Omental fat pad (tissue), 4 donors: ENCODE results near the gene FREY1. TPM values are rescaled to one million over a fixed set of nuclear protein-coding genes. Genes with fewer than 3 reads are reported as not detected.
"Not testable (repeated sequence)": the region's sequence is repeated elsewhere in the genome, so short reads cannot be mapped to it uniquely, and the experiment has no call there.

Source experiments
- ATAC-seq: fragments of 150-250 bp; one replicate; pipeline ENCODE4 v1.9.1; 2016; ENCODE audit warnings: mild to moderate bottlenecking, moderate library complexity; ENCODE audit not compliant: low FRiP score
- DNase-seq: peaks from one replicate; pipeline ENCODE4 v3.0.0-alpha.2; 2019; ENCODE audit warnings: low spot score
- CTCF ChIP-seq, 3 donors: fragments of 450-650 bp; IDR thresholded peaks; one replicate each; pipeline ENCODE4 v1.5.1; 2016 to 2017; ENCODE audit warnings: antibody characterized with exemption in 3 of 3, mild to moderate bottlenecking in 3 of 3, moderate library complexity in 2 of 3
- total RNA-seq, 4 donors: library from RNA; depleted of rRNA; stranded (reverse); fragments of >200 nt; gene quantifications; one replicate each; pipeline ENCODE4 v1.1.0, GENCODE V29; 2016

Gene FREY1
- total RNA-seq, 4 donors from 2014 or later = 1.6 TPM; not detected in 3

GRCh38 chr11:45905095-45905494 is 2.0 kb downstream of the FREY1 start:
- no peak for ATAC-seq
- TF ChIP-seq CTCF (IDR thresholded peaks at IDR 0.05) = no peak
- DNase-seq = no peak

GRCh38 chr11:45904309-45904915 is 2.7 kb downstream of the FREY1 start:
- ATAC-seq = no peak
- no peak for TF ChIP-seq CTCF (IDR thresholded peaks at IDR 0.05)
- no peak for DNase-seq

GRCh38 chr11:45902452-45903380 is 4.4 kb downstream of the FREY1 start:
- DNase-seq (no peak), ATAC-seq (no peak)
- no peak for TF ChIP-seq CTCF (IDR thresholded peaks at IDR 0.05)

GRCh38 chr11:45901626-45902025 is 5.4 kb downstream of the FREY1 start:
- no peak for DNase-seq
- ATAC-seq = no peak
- no peak for TF ChIP-seq CTCF (IDR thresholded peaks at IDR 0.05)

DNA sequence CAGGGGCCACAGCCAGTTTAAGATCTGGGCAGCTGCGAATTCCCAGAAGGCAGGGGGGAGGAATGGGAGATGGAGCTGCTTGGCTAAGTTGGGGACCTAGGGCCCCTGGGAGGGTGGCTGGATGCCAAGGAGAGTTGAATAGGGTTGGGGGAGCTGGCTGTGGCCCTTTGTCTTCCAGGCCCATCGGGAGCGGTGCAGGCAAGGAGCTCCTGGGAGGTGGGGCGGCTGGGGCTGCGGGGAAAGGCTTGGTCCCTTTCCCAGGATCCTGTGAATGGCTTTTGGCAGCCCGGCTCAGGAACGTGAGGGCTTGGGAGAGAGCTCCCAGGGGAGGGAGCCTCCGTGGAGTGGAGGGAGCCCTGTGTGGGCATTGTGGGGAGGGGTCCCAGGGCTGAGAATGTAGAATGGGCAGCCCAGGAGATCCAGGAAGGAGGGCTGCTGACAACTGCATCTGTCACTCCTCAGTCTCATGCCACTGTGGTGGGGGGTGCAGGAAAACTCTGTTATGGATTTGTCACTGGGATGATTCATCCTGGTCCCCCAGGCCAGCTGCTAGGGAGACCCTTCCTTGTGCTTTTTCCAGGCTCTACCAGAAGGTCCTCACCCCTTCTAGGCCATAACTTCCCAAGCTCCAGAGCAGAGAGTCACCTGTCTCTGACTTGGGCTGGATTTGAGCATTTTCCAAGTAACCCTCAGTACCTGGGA is 6.0 kb downstream of the FREY1 start:
- no peak for TF ChIP-seq CTCF (IDR thresholded peaks at IDR 0.05)
- ATAC-seq (no peak), DNase-seq (no peak)

GRCh38 chr11:45900175-45900800 is 6.8 kb downstream of the FREY1 start:
- not testable (repeated sequence) for DNase-seq
- ATAC-seq = peak; percentile 3
